ENCODE measurements around the gene SFN. TPM values are rescaled to one million over a fixed set of nuclear protein-coding genes. Genes with fewer than 3 reads are reported as not detected.

SFN gene
- total RNA-seq, 1 donor from 2014 or later = 4.4 TPM

- TF ChIP-seq CTCF (IDR thresholded peaks at IDR 0.05; ENCODE audit: unreplicated experiment) = no peak
- H3K27me3 Mint-ChIP-seq (ENCODE audit: low read depth) = no peaks in the 10 kb centered on the region
- DNase-seq (ENCODE audit: low spot score in 2 of 2, unreplicated experiment in 2 of 2) = no peak
- no peaks in the 10 kb centered on the region for H3K36me3 Mint-ChIP-seq
- no peak overlapping the region for H3K4me3 Mint-ChIP-seq
- peaks cover 43% of the 10 kb centered on the region for H3K4me1 Mint-ChIP-seq
- peak overlapping the region; percentile 95 for H3K27ac Mint-ChIP-seq
- no peaks in the 10 kb centered on the region for H3K9me3 Mint-ChIP-seq
These were observed 38.2 kb upstream of the SFN start for GRCh38 chr1:26824731-26825130.

- H3K4me1 Mint-ChIP-seq = peaks cover 43% of the 10 kb centered on the region
These were observed 36.5 kb upstream of the SFN start, which contains the start of gene ZDHHC18 for GRCh38 chr1:26826261-26827105. Gene ZDHHC18, plus strand, starts transcription at chr1:26826688. Its CDS starts 117 bp downstream, at chr1:26826805.

GRCh38 chr1:26827106-26827604 lies 35.8 kb upstream of the SFN start:
- H3K27ac Mint-ChIP-seq = peak overlapping the region; percentile 88

More at GRCh38 chr1:26826261-26827105, 36.5 kb upstream of the SFN start, which contains the start of gene ZDHHC18:
- H3K27ac Mint-ChIP-seq = peak within 1 kb of the TSS; percentile 95
- H3K4me3 Mint-ChIP-seq = peak within 1 kb of the TSS; percentile 92
- no peaks in the 10 kb centered on the region for H3K27me3 Mint-ChIP-seq (ENCODE audit: low read depth)
- H3K36me3 Mint-ChIP-seq = no peaks in the 10 kb centered on the region
- peak; percentile 61 to 77 for DNase-seq (ENCODE audit: low spot score in 2 of 2, unreplicated experiment in 2 of 2)
- TF ChIP-seq CTCF (IDR thresholded peaks at IDR 0.05; ENCODE audit: unreplicated experiment) = peak; percentile 39
- H3K9me3 Mint-ChIP-seq = no peaks in the 10 kb centered on the region

GRCh38 chr1:26827663-26828062 lies 35.3 kb upstream of the SFN start:
- peaks cover 4% of the 10 kb centered on the region for H3K36me3 Mint-ChIP-seq
- H3K4me1 Mint-ChIP-seq = peaks cover 43% of the 10 kb centered on the region
- no peak for DNase-seq (ENCODE audit: low spot score in 2 of 2, unreplicated experiment in 2 of 2)
- peak overlapping the region; percentile 85 for H3K4me3 Mint-ChIP-seq
- no peaks in the 10 kb centered on the region for H3K27me3 Mint-ChIP-seq (ENCODE audit: low read depth)
- peak overlapping the region; percentile 88 for H3K27ac Mint-ChIP-seq
- H3K9me3 Mint-ChIP-seq = no peaks in the 10 kb centered on the region
- TF ChIP-seq CTCF (IDR thresholded peaks at IDR 0.05; ENCODE audit: unreplicated experiment) = no peak

More at GRCh38 chr1:26827106-26827604, 35.8 kb upstream of the SFN start:
- no peaks in the 10 kb centered on the region for H3K36me3 Mint-ChIP-seq
- DNase-seq (ENCODE audit: low spot score in 2 of 2, unreplicated experiment in 2 of 2) = no peak
- H3K4me3 Mint-ChIP-seq = peak overlapping the region; percentile 85
- peaks cover 43% of the 10 kb centered on the region for H3K4me1 Mint-ChIP-seq
- no peaks in the 10 kb centered on the region for H3K27me3 Mint-ChIP-seq (ENCODE audit: low read depth)
- H3K9me3 Mint-ChIP-seq = no peaks in the 10 kb centered on the region
- no peak for TF ChIP-seq CTCF (IDR thresholded peaks at IDR 0.05; ENCODE audit: unreplicated experiment)

GRCh38 chr1:26828411-26828991 lies 34.4 kb upstream of the SFN start:
- Mint-ChIP-seq H3K9me3 (no peaks in the 10 kb centered on the region), H3K4me1 (peaks cover 43% of the 10 kb centered on the region), H3K27ac (no peak overlapping the region), H3K27me3 (ENCODE audit: low read depth) (no peaks in the 10 kb centered on the region), H3K36me3 (peaks cover 5% of the 10 kb centered on the region), H3K4me3 (peak overlapping the region; percentile 85)
- DNase-seq (ENCODE audit: low spot score in 2 of 2, unreplicated experiment in 2 of 2) = no peak
- TF ChIP-seq CTCF (IDR thresholded peaks at IDR 0.05; ENCODE audit: unreplicated experiment) = no peak
